Osteoblast (primary cell): ENCODE measurements around the gene SNTA1. TPM values are rescaled to one million over a fixed set of nuclear protein-coding genes. Genes with fewer than 3 reads are reported as not detected.

ENCODE experiments used
- DNase-seq: peaks from one replicate; pipeline ENCODE4 v3.0.0; 2011; ENCODE audit warnings: low spot score, mixed read lengths; ENCODE audit not compliant: insufficient read length; ENCODE audit errors: missing footprints
- H2AFZ ChIP-seq: 2 replicates; pipeline ENCODE4 v1.6.0; 2011; ENCODE audit warnings: mild to moderate bottlenecking, low read length
- H3K27ac ChIP-seq: 2 replicates; pipeline ENCODE4 v1.5.1; 2011; ENCODE audit warnings: mild to moderate bottlenecking, low read depth, low read length, moderate library complexity
- H3K27me3 ChIP-seq: 2 replicates; pipeline ENCODE4 v1.6.0; 2012; ENCODE audit warnings: mild to moderate bottlenecking, control low read depth, inconsistent platforms, low read length, moderate library complexity; ENCODE audit not compliant: insufficient read depth
- H3K36me3 ChIP-seq: 2 replicates; pipeline ENCODE4 v1.5.1; 2011; ENCODE audit warnings: mild to moderate bottlenecking, low read length, control low read depth, moderate library complexity; ENCODE audit not compliant: insufficient read depth
- H3K4me1 ChIP-seq: 2 replicates; pipeline ENCODE4 v1.5.1; 2011; ENCODE audit warnings: mild to moderate bottlenecking, low read length, control low read depth, moderate library complexity; ENCODE audit not compliant: insufficient read depth
- H3K4me2 ChIP-seq: 2 replicates; pipeline ENCODE4 v1.6.0; 2011; ENCODE audit warnings: mild to moderate bottlenecking, low read length; ENCODE audit not compliant: insufficient read depth
- H3K4me3 ChIP-seq: fragments of 200-600 bp; sonication (generic); 3 replicates; pipeline ENCODE4 v1.5.1; 2012; ENCODE audit warnings: mild to moderate bottlenecking, low read length, inconsistent platforms; ENCODE audit not compliant: insufficient read depth
- H3K79me2 ChIP-seq: 2 replicates; pipeline ENCODE4 v1.6.0; 2012; ENCODE audit warnings: mild to moderate bottlenecking, low read length, control low read depth, inconsistent platforms; ENCODE audit not compliant: insufficient read depth
- H3K9me3 ChIP-seq: 2 replicates; pipeline ENCODE4 v1.5.1; 2011; ENCODE audit warnings: low read depth, low read length, control low read depth
- H4K20me1 ChIP-seq: 2 replicates; pipeline ENCODE4 v1.6.0; 2012; ENCODE audit warnings: mild to moderate bottlenecking, low read length, control low read depth; ENCODE audit not compliant: insufficient read depth
- total RNA-seq: library from RNA; depleted of rRNA; stranded (reverse); fragments of >200 nt; gene quantifications from 2 replicates; pipeline ENCODE4 v1.2.3, GENCODE V29; 2012
- TF ChIP-seq, protein P1 (sequence below): IDR thresholded peaks from 2 replicates; pipeline ENCODE4 v1.5.1; 2011; ENCODE audit warnings: mild to moderate bottlenecking, low read depth, low read length, moderate library complexity; ENCODE audit errors: extremely low read depth

Gene SNTA1
- total RNA-seq, 1 donor = 27.5 TPM

DNA sequence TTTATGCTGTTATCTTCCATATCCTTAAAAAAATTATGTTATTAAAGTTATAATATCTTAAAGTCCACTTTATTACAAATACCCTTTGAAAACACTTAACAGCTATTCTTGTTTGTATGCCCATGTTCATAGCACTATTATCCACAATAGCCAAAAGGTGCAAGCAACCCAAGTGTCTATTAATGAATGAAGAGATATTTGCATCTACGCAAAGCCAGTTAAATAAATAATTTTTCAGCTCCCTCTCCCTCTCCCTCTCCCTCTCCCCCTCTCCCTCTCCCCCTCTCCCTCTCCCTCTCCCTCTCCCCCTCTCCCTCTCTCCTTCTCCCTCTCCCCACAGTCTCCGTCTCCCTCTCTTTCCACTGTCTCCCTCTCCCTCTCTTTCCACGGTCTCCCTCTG is 55.3 kb downstream of the SNTA1 start:
- peaks cover 4% of the 10 kb centered on the region for H3K4me1 ChIP-seq
- H3K4me2 ChIP-seq = no peak overlapping the region
- H2AFZ ChIP-seq = no peak overlapping the region
- H4K20me1 ChIP-seq = no peaks in the 10 kb centered on the region
- no peak overlapping the region for H3K4me3 ChIP-seq
- TF ChIP-seq, protein P1, sequence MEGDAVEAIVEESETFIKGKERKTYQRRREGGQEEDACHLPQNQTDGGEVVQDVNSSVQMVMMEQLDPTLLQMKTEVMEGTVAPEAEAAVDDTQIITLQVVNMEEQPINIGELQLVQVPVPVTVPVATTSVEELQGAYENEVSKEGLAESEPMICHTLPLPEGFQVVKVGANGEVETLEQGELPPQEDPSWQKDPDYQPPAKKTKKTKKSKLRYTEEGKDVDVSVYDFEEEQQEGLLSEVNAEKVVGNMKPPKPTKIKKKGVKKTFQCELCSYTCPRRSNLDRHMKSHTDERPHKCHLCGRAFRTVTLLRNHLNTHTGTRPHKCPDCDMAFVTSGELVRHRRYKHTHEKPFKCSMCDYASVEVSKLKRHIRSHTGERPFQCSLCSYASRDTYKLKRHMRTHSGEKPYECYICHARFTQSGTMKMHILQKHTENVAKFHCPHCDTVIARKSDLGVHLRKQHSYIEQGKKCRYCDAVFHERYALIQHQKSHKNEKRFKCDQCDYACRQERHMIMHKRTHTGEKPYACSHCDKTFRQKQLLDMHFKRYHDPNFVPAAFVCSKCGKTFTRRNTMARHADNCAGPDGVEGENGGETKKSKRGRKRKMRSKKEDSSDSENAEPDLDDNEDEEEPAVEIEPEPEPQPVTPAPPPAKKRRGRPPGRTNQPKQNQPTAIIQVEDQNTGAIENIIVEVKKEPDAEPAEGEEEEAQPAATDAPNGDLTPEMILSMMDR = no peak
- H3K36me3 ChIP-seq = peaks cover 48% of the 10 kb centered on the region
- no peaks in the 10 kb centered on the region for H3K79me2 ChIP-seq
- H3K9me3 ChIP-seq = no peaks in the 10 kb centered on the region
- H3K27ac ChIP-seq = no peak overlapping the region
- peak; percentile 80 for DNase-seq
- no peaks in the 10 kb centered on the region for H3K27me3 ChIP-seq

DNA sequence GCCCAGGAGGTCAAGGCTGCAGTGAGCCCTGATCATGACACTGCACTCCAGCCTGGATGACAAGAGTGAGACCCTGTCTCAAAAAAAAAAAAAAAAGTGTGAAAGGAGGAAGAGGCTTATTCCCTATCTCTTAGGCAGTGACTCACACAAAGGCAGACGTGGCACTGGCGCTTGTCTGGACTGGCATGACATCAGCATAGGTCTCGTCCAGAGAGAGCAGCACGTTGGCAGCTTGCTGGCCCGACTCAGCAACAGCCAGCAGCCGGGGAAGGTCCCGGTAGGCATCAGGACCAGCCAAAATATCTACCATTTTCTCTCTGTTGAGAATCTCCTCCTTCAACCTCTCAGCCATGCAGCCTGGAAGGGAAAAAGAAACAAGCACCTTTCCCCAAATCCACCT is 56.4 kb downstream of the SNTA1 start:
- TF ChIP-seq, protein P1 = no peak
- no peaks in the 10 kb centered on the region for H3K79me2 ChIP-seq
- H3K36me3 ChIP-seq = peaks cover 51% of the 10 kb centered on the region
- H2AFZ ChIP-seq = peak overlapping the region; percentile 8
- H3K27me3 ChIP-seq = no peaks in the 10 kb centered on the region
- peak; percentile 94 for DNase-seq
- H3K4me2 ChIP-seq = no peak overlapping the region
- no peak overlapping the region for H3K4me3 ChIP-seq
- no peaks in the 10 kb centered on the region for H3K9me3 ChIP-seq
- no peaks in the 10 kb centered on the region for H4K20me1 ChIP-seq
- peak overlapping the region; percentile 51 for H3K27ac ChIP-seq
- H3K4me1 ChIP-seq = peaks cover 4% of the 10 kb centered on the region

DNA sequence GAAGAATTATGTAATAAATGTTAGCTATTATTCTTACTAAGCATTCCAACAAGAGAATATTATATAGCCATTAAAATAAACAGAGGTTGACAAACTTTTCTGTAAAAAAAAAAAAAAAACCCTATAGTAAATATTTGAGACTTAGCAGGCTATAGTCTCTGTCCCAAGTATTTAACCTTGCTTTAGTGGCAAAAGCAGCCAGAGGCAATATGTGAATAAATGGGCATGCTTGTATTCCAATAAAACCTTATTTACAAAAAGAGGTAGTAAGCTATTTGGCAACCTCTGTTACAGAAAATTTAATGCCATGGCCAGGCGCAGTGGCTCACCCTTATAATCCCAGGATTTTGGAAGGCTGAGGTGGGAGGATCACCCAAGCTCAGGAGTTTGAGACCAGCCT is 56.9 kb downstream of the SNTA1 start:
- H3K27ac ChIP-seq = peak overlapping the region; percentile 51
- H2AFZ ChIP-seq = no peak overlapping the region
- DNase-seq = no peak
- H3K79me2 ChIP-seq = no peaks in the 10 kb centered on the region
- TF ChIP-seq, protein P1 = no peak
- H3K9me3 ChIP-seq = no peaks in the 10 kb centered on the region
- peaks cover 4% of the 10 kb centered on the region for H3K4me1 ChIP-seq
- no peaks in the 10 kb centered on the region for H3K27me3 ChIP-seq
- H4K20me1 ChIP-seq = no peaks in the 10 kb centered on the region
- H3K4me3 ChIP-seq = no peak overlapping the region
- H3K4me2 ChIP-seq = no peak overlapping the region
- peaks cover 51% of the 10 kb centered on the region for H3K36me3 ChIP-seq

DNA sequence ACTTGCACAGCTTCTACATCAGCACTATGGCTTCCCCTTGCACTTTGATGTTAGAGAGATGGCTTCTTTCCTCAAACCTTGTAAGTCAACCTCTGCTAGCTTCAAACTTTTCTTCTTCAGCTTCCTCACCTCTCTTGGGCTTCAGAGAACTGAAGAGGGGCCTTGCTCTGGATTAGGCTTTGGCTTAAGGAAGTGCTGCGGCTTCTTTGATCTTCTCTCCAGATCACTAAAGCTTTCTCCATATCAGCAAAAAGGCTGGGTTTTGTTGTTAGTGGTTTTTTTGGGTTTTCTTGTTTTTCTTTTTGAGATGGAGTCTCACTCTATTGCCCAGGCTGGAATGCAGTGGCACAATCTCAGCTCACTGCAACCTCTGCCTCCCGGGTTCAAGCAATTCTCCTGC is 66.2 kb downstream of the SNTA1 start:
- Histone ChIP-seq H3K79me2 (no peaks in the 10 kb centered on the region), H3K36me3 (peaks cover 38% of the 10 kb centered on the region), H3K27ac (no peak overlapping the region), H4K20me1 (no peaks in the 10 kb centered on the region), H3K4me1 (peaks cover 13% of the 10 kb centered on the region), H3K27me3 (no peaks in the 10 kb centered on the region), H3K4me2 (no peak overlapping the region), H2AFZ (no peak overlapping the region), H3K9me3 (no peaks in the 10 kb centered on the region), H3K4me3 (no peak overlapping the region)
- DNase-seq = no peak
- TF ChIP-seq, protein P1 = no peak
